Left renal cortex interstitium (tissue), 4 donors: ENCODE measurements around the gene TBC1D22A. TPM values are rescaled to one million over a fixed set of nuclear protein-coding genes. Genes with fewer than 3 reads are reported as not detected.

Experiments
- DNase-seq, 4 donors: peaks; one replicate each; pipeline ENCODE4 v3.0.0-alpha.2; 2013; ENCODE audit warnings: low read depth in 4 of 4, low spot score in 2 of 4, missing footprints in 1 of 4
- polyA plus RNA-seq, 4 donors: library from polyadenylated mRNA; unstranded; fragments of 120-200 nt; gene quantifications; one replicate each; pipeline ENCODE4 v1.2.1, GENCODE V29; 2013; ENCODE audit not compliant: insufficient read length in 4 of 4

Gene TBC1D22A
- polyA plus RNA-seq, 4 donors = 17.1 to 19.2 (median 18.4) TPM

DNA sequence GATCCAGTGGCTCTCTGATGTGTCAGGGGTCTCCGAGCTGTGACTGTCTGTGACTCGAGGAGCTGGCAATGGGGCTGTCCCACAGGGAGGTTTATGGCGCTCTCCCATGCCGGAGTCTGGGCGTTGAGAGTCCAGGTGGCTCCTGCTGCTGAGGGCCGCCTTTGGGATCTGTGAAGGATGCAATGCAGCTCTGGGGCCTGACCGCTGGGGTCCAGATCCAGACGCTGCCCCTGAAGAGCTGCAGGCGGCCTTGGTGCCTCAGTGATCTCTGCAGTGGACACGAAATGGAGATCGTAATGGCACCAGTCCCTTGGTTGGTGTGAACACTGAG is 155.3 kb downstream of the TBC1D22A start:
- no peak for DNase-seq

DNA sequence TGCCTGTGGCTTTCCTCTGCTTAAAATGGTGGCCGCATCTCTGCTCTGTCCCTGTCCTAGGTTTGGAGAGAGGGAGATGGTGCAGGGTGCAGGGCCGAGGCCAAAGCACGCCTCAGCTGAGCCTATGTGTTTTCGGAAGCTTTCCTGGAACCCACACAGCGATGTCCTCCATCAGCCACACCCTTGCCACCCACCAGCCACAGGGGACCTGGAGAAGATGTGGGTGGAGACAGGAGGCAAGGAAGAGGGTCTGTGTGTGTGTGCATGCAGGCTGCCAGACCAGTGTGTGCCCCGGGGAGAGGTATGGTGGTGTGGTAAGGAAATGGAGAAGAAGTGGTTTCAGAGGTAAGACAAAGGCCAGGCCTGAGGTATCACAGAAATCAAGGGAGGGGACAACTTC is 155.7 kb downstream of the TBC1D22A start:
- no peak for DNase-seq

DNA sequence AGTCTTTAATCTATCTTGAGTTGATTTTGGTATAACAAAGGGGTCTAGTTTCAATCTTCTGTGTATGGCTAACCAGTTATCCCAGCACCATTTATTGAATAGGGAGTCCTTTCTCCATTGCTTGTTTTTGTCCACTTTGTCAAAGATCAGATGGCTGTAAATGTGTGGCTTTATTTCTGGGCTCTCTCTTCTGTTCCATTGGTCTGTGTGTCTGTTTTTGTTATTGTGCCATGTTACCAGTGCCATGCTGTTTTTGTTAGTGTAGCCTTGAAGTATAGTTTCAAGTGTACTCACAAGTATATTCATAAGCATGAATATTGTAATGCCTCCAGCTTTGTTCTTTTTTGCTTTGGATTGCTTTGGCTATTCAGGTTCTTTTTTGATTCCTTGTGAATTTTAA is 159.6 kb downstream of the TBC1D22A start:
- DNase-seq = no peak

DNA sequence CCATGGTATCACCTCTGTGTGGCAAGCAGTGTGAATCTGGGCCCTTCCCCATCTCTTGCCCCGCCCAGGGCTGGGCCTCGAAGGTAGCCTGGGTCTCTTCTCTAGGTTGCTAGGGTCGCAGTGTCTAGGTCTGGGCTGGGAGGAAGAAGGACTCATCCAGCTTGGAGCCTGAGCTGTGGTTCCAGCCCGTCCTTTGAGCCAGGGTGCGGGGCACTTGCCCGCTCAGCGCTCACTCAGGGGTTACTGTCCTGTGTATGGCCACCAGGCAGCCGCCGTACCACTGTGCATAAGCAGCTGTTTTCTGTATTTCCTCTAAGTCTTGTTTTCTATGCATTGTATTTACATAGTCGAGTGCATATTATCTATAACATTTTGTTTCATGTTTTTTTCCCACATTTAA is 160.9 kb downstream of the TBC1D22A start:
- DNase-seq = no peak

DNA sequence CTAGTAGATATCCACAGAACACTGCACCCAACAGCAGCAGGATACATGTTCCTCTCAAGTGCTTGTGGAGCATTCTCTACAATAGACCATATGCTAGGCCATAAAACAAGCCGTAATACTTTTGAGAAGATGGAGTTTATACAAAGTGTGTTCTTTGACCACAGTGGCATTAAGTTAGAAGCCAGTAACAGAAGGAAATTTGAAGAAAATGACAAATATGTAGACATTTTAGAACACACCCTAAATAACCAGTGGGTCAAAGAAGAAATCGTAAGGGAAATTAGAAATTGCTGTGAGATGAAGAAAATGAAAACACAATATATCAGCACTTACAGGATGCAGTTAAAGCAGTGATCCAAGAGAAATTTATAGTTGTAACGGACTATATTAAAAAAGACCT is 163.4 kb downstream of the TBC1D22A start:
- DNase-seq = no peak

DNA sequence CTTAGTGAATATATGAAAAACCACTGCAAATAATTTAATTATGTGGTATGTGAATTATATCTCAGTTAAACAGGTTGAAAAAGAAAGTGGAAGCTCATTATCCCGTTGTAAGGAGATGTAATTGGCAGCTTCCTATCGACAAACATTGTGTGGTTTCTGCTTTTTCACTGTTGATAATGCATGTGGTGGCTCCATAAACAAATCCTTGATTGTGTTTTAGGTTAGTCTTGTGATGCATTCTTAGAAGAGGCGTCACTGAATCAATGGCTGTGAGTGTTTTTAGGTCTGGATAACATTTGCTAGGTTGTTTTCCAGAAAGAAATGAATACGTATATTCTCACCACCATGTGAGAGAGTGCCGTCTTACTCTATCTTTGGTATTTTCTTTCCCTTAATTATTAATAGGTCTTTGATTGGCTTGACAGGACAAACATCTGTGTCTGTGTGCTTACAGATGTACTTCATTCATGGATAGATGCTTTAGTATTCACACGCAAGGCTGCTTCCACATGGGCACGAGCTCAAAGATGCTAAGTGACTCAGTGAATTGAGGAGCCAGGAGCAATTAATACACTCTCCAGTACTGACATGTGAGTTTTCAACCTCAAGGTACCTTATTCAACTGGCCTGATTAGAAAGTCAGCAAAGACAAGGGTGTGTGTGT is 166.7 kb downstream of the TBC1D22A start:
- no peak for DNase-seq

DNA sequence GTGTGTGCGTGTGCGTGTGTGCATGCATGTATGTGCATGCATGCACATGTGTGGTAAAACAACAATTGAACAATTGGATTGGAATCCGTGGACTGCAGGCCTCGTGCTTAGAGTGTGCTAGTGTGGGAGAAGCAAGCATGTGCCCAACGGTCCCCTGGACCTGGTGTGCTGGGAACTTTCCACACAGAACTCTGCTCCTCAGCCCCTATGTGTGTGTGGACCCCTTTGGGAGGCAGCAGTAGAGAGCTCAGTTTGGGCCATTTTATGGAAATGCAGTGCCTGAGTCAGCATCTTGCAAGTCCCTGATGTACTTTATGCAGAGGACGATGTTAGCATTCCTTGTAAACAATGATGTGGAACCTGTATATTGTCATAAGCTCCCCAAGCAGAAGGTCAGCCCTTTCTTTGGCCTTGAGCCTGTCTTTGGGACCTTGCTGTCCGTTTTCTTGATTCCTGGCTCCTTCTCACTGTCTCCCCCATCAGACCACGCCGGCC is 167.3 kb downstream of the TBC1D22A start:
- no peak for DNase-seq

DNA sequence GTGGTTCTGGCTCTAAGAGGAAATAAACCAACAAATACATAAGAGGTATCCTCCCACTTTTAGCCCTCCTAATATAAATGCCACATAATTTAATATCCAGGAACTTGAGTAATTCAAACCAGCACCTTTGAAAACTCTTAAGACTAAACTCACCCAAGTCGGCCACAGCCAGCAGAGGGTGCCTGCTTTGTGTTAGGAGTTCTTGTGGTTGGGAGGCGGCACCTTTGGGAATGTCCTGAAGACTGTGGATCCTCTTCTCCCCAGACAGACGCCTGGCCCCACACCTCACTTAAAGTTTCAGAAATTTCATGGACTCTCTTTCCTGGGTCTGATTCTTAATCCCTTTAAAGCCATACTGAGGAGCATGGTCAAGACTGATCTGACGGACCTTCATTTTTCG is 169.0 kb downstream of the TBC1D22A start:
- no peak for DNase-seq

DNA sequence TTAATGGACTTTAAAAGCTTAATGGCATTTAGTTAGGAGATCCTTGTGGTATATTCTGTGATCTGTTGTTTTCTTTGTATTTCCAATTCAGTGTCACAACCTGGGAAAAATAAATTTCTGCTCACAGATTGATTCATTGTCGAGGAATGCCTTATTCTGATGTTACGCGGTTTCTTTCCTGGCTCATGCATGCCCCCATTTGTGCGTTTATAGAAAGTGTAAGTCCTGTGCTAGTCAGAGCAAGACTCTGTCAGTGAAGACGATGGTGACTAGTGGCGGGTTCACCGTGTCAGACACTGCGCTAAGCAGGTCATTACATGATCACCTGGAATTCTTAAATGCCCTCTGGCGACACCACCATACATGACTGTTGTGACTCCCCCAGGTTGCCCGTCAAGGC is 169.4 kb downstream of the TBC1D22A start:
- DNase-seq = no peak

DNA sequence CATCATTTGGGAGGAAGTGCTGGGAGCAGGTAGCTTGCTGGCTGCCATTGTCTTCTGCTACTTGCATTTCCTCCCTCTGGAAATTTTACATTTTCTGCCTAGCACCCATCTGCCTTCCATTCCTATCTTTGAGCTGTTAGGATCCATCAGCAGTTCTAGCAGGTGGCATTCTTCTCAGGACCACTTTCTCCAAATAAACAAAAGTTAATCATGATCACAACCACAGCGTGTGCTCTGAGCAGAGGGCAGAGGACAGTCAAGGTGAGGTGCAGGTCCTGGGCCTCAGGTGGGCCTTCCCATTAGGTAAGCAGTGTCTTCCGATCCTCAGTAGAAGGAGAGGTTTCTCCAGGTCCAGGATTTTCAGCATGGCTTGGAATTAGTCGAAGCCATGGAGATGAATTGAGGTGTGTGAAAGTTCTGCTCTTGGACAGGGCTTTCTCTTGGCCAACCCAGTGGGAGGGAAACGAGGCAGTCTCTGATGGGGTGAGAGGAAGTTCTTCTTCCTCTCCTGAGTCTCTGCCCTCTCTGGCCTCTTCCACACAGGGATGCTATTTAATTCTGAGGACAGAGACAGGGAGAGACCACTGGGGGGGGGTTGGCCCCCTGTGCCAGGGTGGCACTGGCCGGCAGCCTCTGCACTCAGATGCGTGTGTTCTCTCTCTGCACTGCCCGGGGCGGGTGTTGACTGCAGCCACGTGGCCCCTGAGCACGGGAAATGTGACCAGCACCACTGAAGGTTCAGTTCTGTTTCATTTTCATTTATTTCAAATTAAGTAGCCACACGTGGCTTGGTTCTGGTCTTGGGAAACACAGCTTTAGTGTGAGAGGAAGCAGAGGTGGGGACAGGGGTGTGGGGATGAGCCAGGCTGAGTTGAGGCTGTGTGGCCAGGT is 170.8 kb downstream of the TBC1D22A start:
- no peak for DNase-seq

DNA sequence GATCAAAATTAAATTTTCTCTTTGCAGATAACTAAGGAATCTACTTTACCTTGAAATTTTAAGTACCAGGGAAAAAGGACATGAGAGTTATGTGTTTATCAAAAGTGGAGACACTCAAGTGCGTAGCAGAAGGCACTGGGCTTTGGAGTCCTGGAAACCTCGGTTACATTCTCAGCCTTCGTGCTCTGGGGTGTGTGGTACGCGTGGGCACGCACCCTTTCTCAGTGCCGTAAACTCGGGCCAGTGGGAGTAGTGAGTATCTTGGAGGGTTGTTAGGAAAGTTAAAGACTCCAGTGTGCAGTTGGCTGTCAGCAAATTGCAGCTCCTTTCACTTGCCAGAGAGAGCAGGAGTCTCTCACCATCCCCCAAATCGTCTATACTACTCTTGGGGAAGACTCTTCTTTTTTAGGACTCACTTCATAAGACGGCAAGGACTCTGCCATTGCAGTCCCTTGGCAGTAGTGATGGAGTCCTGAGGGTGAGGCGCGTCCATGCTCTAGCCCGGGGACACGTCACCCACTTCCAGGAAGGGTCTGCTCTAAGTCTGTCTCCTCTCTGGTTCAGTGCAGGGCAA is 171.8 kb downstream of the TBC1D22A start:
- no peak for DNase-seq

DNA sequence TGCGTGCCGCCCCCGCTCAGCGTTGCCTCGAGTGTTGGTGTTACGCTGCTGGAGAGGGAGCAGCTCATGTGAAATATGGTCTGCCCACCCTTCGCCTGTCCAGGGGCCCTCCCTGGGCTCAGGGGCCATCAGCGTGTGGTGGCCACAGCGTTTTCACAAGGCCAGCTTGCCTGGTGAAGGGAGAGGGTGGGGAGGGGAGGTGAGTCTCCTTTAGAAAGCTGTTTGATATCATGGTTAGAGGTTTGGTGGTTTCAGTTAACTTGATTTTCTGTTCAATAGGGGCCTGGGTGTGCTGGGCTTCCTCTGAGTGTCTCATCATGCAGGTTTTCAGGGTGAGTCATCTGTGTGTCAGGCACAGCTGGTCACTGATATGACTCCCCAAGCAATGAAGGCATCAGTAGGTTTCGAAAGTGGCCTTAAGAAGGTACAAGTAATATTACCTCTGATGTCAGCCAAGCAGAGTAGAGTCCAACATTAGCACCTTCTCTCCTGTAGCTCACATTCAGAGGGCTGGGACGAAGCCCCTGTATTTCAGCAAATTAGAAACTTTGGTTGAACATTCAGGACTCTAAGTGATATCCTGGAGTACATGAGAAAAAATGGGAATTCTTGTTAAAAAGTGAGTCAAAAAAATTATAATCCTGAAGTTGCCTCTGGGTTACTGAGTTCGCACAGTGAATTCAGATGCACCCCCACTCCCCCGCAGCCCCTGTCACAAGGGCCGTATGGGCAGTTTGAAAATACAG is 172.5 kb downstream of the TBC1D22A start:
- DNase-seq = no peak

DNA sequence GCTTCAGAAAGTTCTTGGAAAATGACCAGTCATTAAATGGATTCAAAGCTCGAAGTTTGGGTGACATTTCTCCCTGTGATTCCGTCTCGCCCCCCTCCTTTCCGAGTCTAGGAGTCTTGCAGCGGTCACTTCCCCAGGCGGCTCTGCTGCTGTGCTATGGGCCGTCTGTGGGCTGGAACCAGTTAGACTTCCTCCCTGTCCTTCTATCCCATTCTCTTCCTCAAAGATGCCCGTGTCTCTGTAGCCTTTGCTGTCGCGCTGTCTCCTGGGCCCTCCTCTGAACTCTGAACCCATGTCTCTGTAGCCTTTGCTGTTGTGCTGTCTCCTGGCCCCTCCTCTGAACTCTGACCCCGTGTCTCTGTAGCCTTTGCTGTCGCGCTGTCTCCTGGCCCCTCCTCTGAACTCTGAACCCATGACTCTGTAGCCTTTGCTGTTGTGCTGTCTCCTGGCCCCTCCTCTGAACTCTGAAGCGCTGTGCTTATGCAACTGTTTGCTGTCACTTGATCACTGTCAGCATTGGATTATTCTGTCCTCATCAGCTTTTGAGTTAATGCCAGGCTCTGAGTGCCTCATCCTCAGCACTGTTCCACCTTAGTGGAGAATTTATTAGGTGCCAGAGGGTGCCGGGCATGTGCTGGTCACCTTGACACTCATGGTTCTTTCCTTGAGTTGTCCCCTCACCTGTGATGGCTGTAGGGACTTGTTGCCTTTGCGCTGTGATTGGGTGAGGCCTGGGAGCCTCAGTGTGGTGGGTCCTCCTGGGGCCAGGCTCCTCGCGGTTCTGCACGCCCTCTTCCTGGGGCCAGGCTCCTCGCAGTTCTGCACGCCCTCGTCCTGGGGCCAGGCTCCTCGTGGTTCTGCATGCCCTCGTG is 173.3 kb downstream of the TBC1D22A start:
- DNase-seq = no peak

DNA sequence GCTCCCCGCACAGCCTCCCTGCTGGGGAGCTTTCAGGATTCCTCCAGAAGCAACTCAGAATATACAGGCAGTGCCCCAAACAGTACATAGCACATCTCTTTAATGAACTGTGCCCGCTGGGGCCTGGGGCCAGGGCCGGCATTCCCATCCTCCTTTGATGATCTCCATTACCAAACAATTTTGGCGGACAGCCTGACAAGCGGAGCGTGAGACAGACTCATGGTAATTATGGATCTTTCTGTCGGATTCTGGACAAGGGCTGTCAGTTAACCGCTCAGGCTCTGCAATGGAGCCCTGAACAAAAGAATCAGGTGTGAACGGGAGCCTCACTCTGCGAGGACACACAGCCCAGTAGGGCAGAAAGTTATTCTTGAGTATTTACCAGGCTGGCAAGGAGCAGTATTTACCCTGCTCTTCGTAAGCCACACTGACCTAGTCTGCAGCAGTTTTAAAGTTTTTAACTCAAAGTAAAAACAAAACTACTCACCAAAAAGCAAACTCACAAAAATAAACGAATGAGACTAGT is 174.0 kb downstream of the TBC1D22A start:
- no peak for DNase-seq

DNA sequence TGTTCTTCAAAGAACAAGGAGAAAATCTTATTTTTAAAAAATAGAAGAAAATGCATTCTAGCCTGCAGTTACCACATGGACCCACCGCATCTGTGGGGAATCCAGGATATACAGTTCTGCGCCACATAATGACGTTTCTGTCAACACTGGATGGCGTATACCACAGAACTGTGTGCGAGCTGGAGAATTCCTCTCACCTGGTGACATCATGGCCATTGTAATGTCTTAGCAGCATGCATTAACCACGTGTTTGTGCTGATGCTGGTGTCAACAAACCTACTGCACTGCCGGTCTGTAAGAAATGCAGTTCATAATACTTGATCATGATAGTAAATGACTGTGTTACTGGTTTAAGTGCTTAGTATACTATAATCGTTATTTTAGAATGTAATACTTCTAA is 174.7 kb downstream of the TBC1D22A start:
- no peak for DNase-seq

DNA sequence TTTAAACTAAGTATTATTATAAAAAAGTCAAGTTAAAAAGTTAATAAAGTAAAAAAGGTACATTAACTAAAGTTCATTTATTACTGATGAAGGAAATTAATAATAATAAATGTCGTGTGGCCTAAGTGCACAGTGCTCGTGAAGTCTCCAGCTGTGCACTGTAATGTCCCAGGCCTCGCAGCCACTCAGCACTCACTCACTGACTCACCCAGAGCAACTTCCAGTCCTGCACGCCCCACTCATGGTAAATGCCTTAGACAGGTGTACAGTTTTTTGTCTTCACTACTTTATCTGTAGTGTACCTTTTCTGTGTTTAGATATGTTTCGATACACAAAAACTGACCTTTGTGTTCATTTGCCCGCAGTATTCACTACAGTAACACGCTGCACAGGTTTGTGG is 175.5 kb downstream of the TBC1D22A start:
- no peak for DNase-seq

DNA sequence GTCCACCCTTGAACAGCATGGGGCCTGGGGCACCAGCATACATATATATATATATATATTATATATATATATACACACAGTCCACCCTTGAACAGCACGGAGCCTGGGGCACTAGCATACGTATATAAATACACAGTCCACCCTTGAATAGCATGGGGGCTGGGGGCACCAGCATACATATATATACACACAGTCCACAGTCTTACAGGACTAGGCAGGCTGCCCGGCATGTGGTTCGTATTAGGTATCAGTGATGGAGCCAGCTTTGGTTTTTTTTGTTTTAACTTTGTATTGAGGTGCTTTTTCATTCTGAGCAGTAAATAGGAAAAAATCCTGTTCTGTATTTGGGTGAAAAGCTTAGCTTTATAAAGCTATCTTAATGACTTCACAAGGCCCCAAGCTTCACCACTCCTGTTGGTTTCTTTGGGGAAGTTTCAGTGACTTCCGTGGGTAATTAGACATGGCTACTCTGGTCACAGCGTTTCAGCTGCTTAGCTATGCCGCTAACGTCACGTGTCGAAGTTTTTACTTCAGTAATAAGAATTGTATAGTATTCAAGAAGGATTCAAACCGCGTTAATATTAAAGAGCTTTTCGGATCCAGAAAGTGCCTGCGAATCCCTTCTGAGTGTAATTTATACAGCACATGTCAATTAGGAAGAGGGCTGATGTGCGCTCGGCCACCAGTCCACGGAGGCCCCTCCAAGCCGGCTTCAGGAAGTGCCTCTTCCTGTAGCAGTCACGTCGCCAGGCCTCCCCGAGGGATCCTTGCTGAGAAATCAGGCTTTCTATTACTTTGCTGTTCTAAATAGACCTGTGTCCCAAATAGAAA is 179.7 kb downstream of the TBC1D22A start:
- no peak for DNase-seq

DNA sequence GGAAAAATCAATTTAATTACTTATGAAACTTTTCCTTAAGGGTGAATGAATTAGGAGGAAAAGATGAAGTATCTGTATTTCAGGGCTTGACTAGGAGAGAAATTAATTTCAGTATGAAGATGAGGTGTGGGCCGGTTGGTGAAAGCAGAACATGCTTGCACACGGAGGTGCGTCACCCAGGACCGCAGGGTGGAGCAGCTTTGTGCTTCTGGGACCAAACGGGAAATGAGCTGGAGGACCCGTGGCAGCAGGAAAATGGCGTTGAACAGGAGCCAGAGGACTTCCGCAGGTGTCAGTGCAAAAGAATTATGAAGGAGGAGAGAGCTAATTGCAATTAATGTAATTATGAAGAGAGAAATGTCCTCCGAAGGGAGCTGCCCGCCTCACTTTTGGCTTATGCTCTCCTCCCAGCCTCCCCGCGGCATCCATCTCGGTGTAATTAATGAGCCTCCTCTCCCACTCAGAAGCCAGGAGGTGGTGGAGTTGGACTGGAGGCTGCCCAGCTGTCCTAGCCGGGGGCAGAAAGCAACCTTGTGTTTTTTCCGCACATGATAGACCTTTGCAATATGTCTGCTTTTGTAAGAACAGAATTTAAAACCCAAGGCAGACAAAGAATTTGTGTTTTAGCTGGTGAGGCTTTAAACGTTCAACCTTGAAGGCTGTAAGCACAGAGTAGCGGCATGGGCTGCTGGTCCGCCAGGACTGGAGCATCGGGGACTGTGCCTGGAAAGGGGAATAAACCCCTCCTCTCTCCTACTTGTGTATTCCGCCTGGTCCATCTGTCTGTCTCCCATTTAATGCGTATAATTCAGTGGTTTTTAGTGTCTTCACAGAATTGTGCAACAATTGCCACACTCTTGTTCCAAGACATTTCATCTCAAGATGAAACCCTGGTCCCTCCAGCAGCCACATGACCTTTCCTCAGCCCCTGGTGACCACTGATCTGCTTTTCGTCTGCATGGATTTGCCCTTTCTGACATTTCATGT is 180.6 kb downstream of the TBC1D22A start:
- DNase-seq = no peak
